IPS DF 19.7 (cell line): ENCODE data around the gene TMTC2.
A peak's percentile ranks its signal among the peaks of the same experiment; 100 is the strongest.
"Not testable (repeated sequence)": the region's sequence is repeated elsewhere in the genome, so short reads cannot be mapped to it uniquely, and the experiment has no call there.

Experiments used
- DNase-seq: peaks from one replicate; pipeline ENCODE4 v3.0.0-alpha.2; 2013; ENCODE audit warnings: low read depth, low spot score

The TMTC2 gene

GRCh38 chr12:82725741-82726140 is 39.0 kb downstream of the TMTC2 start:
- no peak for DNase-seq

- no peak for DNase-seq
Measured at GRCh38 chr12:82727886-82728285, 41.2 kb downstream of the TMTC2 start.

GRCh38 chr12:82728710-82729109 is 42.0 kb downstream of the TMTC2 start:
- no peak for DNase-seq

DNA sequence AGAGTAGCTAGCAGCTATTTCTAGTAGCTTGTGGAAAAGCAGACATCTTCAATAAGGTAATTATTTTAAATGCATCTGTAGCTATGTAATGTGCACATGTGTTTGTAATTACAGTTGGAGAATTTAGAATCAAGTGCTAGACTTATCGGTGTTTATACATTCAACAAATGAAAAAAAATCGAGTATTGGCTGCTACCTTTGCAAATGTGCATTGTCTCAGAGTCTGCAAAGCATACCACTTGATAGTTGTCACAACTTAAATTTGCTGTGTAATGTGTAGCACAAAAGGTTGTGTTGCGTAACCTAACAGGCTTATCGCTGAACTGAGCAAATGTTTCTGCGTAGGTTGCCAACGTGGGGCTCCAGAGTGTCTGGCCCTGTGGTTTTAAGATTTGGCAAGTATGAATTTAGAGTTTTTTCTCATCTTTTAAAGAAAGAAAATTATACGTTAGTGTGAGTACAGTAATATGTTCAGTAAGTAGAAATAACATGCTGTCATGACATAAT is 44.3 kb downstream of the TMTC2 start:
- no peak for DNase-seq

DNA sequence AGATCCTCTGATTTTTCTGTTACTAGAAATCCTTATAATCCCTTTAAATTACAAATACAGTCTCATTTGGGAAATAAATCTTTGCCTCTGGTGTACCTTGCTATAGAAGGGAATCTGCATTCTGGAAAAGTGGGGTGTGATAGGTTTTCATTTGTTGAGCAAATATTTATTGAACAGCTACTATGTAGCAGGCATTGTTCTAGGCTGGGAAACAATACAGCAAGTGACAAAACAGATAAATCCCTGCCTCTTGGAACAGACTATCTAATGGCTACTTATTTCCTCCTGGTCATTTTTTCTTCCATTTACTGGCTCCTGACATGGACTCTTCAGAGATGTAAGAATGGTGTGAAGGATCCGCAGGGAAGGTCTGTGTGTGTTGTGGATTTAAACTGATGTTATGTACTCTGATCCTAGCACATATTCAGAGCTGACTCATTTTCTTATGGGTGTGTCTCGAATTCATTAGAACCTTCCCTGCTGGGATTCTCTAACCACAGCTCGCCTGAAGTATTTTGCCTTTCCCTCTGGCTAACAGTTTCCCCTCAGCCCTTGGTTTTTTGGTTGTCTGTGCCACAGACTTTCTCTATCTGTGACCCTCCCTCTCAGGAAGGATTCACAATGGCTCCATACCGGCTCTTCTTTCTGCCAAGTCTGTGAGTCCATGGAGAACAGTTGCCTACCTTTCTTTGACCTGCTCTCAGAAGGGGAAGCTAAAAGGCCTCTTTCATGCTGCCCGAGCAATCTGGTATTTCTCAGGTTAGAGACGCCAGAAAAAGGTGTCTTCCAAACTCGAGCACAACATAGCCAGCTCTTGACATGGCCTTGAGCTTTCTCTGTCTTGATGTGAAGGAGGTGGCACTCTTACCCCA is 53.7 kb downstream of the TMTC2 start:
- no peak for DNase-seq

DNA sequence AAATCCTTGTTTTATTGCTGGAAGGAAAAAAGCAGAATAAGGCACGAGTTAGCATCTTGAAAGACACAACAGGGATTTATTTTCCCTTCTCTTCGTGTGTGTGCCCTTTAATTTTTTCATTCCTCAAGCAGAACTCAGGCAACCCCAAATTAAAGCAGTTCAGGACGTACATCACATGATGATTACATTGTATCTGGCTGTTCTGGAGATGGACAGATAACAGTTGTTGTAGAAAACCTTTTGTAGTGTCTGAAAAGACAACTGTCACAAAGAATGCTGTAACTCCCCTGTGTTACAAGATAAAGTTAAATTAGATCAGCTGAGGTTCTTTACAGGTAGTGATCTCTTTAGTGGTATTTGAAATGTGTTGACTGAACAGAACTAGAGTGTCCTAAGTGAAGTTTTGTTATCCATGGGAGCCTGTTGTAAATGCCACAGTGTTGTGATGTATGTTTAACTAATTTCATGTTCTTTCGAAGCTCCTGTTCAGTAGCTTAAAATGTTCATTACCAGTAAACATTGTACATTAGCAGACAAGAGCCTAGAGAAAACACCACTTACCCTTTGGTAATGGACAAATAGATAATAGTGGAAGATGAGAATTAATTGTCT is 58.5 kb downstream of the TMTC2 start:
- DNase-seq, result no peak

DNA sequence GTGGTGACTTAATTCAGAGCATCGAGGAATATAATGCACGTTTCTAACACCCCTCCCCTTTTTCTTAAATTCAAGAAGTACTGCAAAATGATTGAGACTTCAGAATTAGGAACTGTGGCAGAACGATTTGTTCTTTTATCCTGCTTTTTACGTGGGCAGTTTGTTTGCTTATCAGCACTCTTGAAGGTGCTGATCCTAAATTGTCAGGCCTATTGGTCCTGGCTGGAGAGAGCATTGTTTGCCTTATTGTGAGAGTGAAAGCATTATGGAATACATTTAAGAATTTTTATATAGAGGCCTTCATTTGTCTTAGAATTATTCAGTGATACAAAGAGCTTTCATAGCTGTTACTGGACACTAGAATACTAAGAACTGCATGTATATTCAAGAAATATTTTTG is 59.1 kb downstream of the TMTC2 start:
- DNase-seq, result no peak

DNA sequence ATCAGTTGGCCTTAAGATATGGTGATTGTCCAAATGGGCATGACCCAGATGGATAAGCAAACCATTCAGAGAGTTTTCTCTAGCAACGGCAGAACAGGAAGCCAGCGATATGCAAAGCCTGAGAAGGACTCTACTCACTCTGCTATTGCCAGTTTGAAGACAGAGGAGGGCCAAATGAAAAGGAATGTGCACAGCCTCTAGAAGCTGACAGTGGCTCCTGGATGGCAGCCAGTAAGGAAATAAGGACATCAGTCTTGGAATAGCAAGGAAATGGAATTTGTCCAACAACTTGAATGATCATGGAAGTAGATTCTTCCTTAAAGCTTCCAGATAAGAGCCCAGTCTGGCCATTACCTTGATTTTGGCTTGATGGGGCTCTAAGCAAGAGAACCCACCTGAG is 60.0 kb downstream of the TMTC2 start:
- no peak for DNase-seq

DNA sequence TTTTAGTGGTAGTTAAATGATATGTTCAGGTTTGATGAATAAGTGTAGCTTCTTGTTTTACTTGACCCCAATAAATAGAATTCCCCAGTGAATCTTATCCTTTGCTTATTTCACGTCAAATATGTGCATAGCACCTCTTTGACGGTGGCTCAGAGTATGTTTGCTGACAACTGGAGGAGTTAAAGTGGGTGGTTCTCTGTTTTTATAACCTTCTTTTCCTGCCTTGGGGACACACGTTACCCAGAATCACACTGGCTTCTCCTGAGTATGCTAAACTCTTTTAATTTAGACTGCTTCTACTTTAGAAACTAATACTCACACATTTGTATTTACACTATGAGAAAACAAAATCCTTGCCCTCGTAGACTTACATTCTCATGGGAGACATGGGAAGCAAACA is 62.3 kb downstream of the TMTC2 start:
- DNase-seq, result no peak

GRCh38 chr12:82754856-82755255 is 68.2 kb downstream of the TMTC2 start:
- no peak for DNase-seq

DNA sequence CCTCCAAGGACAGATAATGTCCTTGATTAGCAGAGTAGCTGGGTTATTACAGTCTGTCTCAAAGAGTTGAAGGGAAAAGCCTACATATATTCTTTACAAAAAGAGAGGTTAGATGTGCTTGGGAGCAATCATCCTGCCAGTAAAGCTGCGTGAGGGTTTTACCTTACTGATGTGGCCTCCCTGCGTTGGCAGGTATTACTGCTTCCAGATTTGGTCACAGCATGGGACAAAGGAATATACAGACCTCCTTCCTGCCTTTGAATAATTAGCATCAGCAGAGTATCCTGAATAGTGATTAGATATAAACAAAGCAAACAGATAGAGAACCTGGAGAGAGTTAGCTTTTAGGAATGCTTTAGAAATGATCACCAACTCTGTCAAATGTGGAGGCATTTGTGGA is 69.6 kb downstream of the TMTC2 start:
- peak; percentile 33 for DNase-seq

DNA sequence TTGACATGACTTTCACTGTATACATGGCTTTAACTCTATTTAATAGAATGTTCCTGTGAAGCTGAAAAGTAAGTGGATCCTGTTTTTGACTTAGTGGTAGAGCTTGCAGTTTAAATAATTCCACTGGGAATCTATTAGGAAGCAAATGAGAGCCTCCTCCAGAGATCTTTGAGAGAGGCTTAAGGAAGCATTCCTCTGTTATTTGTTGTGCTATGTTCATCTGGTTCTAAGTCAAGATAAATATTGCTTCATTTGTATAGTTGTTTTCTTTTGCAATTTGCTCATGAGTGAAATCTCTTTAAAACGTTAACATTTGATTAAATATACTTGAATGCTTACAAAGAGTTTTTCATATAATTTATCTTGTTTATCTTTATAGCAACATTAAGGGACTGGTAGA is 70.4 kb downstream of the TMTC2 start:
- no peak for DNase-seq

DNA sequence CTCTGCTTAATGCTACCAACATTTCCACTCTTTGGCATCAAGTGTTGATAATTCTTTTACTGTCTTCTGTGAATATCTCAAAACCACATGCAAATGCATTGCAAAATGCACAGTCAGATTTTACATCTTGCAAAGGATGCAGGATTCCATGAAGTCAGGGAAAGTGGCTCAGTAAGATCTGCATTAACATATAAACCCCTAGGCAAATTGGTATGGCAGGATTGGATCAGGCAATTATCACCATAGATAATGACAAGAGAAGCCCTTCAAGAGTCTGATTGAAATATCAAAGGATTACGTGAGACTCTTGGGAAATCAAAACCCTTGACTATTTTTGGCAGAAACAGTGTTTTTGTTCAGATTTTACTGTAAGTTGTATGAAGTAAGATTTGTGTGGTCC is 71.0 kb downstream of the TMTC2 start:
- no peak for DNase-seq

GRCh38 chr12:82758749-82759330 is 72.1 kb downstream of the TMTC2 start:
- DNase-seq, result no peak

DNA sequence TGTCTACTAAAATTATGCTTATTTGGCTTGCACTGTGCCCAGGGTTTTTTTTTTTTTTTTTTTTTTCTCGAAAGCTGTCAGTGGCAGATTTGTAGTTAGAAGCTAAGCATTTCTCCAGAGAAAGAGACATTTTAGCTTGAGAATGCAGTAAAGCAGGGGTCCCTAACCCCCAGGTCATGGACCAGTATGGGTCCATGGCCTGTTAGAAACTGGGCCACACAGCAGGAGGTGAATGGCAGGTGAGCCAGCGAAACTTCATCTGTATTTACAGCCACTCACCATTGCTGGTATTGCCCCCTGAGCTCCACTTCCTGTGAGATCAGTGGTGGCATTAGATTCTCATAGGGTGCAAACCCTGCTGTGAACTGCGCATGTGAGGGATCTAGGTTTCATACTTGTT is 73.7 kb downstream of the TMTC2 start:
- no peak for DNase-seq

DNA sequence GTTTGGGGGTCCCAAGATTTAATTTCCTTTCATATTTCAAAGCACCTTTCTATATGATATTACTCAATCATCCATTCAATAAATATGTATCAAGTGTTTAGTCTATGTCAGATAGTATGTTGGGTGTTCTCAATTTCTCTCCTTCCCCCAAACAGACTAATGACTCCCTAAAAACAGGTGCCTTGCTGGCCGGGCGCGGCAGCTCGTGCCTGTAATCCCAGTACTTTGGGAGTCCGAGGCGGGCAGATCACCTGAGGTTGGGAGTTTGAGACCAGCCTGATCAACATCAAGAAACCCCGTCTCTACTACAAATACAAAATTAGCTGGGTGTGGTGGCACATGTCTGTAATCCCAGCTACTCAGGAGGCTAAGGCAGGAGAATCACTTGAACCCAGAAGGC is 78.5 kb downstream of the TMTC2 start:
- not testable (repeated sequence) for DNase-seq

- DNase-seq, result no peak
Measured at GRCh38 chr12:82765971-82766705, 79.4 kb downstream of the TMTC2 start.

DNA sequence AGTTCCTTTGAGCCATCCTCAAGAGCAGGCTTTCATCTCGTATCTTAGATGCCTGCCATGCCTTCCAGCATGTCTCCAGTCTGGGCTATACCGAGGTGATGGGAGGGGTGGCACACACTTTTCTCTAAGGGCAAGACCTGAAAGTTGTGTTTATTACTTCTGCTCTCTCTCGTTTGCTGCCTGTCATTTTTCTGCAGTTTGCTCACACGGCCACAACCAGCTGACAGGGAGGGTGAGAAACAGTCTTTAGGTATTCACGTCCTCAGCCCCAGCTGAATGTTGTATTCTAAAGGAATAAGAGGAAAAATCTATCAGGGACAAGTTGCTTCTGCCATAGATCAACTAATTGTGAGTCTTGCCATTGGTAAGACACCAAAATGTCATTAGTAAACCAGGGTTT is 88.0 kb downstream of the TMTC2 start:
- DNase-seq, result no peak

DNA sequence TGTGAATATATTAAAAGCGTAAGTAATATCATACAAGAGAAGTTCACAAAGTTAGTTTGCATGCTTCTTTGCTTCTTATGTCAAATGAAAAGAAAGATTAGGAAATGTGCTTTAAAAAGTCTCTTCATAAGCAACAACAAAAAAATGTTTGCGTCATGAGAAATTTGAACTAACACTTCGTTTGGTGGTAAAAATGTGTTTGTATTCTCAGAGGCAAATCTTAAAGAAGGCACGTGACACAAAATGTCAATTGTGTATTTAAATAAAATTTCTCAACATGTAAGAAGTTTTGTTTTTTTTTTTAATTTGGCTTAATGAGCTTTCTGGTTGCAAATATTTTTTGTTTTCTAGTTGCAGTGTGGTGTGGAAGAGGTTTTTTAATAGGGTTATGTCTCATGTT is 93.8 kb downstream of the TMTC2 start:
- no peak for DNase-seq

GRCh38 chr12:82781309-82781997 is 94.7 kb downstream of the TMTC2 start:
- no peak for DNase-seq

- DNase-seq, result no peak
Measured at GRCh38 chr12:82783435-82783834, 96.7 kb downstream of the TMTC2 start.
